ENCODE results near the gene FBXO15.

The FBXO15 gene

GRCh38 chr18:74153377-74153776, 5.7 kb upstream of the FBXO15 start:
- DNase-seq = no peak

DNA sequence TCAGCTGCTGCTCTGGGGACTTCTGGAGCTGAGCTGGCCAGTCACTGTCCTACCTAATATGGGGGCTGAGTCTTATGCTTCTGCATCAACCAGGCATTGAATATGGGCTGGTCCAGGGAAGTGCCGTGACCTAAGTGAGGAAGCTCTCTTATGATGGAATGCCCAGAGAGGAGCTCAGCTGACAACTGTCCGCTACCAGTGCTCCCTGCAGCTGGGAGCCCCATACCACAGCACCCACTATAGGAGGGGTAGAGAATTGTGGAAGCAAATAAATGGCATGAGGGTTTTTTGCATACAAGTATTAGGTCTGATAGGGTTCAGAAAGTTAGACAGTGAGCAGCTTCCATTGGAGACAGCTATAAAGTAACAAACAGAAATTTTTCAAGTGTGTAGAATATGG, 5.2 kb upstream of the FBXO15 start:
- DNase-seq = no peak

- no peak for DNase-seq
These were observed 4.6 kb upstream of the FBXO15 start for GRCh38 chr18:74152270-74152669.

GRCh38 chr18:74149878-74150277, 2.2 kb upstream of the FBXO15 start:
- no peak for DNase-seq

GRCh38 chr18:74148543-74149070, 973 bp upstream of the FBXO15 start:
- no peak for DNase-seq

DNA sequence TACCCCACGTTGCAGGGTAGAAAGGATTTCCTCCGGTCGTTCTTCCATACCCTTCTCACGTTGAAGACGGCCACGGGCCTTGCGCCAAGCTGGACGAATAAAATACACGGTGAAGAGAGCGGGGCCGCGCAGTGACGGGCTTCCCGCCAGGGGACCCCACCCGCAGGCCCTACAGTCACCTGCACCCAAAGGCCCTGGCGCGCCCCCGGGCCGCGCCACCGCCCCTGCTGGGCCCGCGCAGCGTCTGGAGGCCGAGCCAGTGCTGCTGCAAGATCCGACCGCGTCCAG, 199 bp downstream of the FBXO15 start:
- no peak for DNase-seq

DNA sequence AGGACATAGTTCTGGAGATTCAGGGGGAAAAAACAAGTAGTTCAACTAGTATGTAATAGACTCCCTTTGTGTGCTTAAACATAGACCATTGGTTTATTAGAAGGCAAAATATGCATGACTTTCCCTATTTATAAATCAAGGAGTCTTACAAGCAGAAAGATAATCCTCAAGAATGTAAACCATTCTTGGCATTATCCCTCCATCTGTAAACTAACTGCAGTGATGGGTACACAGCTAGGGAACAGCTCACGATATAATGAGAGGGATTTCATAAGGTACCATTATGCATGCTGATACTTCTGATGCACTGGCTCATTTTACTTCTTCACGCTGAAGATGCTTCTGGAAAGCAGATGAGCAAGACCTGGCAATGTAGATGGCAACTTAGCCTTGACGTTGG, 878 bp downstream of the FBXO15 start:
- DNase-seq = no peak

- DNase-seq = no peak
These were observed 5.4 kb downstream of the FBXO15 start for GRCh38 chr18:74142252-74142651.

DNA sequence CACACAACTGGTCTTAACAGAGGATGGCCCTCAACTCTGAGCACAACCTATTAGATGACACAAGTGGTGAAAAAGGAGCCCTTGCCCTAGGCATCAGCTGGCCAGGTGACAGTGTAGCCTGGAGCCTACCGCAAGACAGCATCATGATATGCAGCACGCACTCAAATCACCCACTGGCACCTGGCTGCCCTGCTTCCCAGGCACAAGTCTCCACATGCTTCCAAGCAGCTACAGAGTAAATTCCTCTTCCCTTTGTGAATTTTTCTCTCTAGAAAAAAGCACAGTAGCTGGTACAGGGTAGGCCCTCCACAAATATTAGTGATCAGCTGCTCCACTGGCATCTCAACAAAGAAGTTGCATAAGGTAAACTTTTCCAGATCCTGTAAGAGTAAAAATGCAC, 6.0 kb downstream of the FBXO15 start:
- DNase-seq = no peak

DNA sequence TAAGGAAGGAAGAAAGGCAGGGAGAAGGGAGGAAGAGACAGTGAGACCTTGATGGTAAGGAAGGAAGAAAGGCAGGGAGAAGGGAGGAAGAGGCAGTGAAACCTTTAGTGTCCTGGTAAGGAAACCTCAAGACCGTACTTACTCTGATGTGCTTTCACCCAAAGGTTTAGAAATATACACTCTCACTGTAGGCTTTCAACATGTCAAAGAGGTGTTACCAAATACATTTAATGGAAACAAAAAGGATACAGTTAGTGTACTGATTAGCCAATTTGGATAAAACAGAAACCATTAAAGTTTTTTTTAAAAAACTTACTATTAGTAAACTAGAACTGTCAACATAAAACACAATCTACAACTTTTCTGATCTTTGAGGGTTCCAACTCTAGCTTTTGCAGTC, 7.1 kb downstream of the FBXO15 start:
- DNase-seq = no peak

DNA sequence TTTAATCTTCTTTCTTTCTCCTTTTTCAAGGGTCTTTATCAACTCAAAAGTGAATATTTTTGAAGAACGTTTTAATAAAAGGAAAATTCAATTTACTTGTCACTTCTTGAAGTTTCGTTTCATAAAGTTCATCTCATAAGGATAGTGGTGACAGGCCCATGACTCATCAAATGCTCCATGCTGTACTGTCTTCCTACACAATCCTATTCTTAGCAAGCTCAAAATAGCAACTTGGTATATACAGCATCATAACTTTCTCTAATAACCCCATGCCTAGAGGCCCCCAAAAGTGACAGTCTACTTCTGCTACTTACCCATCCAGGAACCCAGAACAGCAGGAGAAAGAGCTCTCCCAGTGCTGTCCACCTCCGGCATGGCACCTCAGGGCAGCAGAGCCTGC, 7.7 kb downstream of the FBXO15 start:
- DNase-seq = no peak

- DNase-seq = no peak
These were observed 8.2 kb downstream of the FBXO15 start for GRCh38 chr18:74139411-74139810.

DNA sequence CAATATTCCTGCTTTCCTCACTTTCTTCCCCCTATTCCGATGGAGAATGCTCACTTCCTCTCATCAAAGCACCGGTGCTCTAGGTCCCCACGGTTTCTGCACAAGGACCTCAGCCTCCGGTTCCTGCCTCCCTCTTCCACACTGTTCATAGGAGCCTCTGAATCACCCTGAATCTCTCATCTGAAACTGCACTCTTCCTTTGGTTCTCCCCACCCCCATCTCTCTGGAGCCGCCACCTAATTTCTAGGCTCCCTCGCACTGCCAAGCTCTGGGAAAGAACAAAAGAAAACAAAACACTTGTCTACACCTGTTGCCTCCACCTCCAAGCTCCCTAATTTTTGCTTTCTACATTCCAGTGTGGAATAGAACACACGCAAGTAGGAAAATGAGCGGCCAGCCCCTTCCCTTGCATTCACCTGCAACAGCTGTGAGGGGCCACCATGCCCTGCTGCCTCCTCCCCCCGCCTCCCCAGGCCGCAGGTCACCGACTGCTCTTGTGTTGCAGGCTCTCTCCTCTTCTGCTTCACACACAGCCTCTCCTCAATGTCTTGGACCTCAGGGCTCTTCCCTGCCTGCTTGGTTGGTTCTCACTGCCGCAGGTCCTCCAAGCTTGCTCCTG, 9.6 kb downstream of the FBXO15 start:
- DNase-seq = no peak

- no peak for DNase-seq
These were observed 15.4 kb downstream of the FBXO15 start for GRCh38 chr18:74132201-74132600.

- no peak for DNase-seq
These were observed 16.5 kb downstream of the FBXO15 start for GRCh38 chr18:74131124-74131523.

DNA sequence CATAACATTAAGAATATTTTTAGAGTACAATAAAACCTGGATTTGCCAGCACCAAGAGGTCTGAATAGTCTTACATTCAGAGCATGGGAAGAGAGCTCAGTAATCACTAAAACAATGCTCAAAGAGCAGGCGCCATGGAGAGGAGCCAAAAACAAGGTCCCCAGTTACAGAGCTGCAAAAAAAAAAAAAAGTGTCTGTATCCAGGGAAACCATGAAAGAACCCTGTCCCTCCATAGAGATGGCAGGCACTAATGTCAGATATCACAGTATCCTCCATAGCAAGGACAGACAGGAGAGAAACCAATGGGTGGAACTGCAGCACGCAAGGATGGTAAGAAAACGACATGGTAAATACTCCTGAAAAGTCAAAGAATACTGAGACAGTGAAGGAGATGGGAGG, 19.5 kb downstream of the FBXO15 start:
- no peak for DNase-seq

- DNase-seq = no peak
These were observed 20.7 kb downstream of the FBXO15 start for GRCh38 chr18:74126684-74127655.

GRCh38 chr18:74124642-74125041, 23.0 kb downstream of the FBXO15 start:
- no peak for DNase-seq

GRCh38 chr18:74123200-74123599, 24.4 kb downstream of the FBXO15 start:
- no peak for DNase-seq

- DNase-seq = no peak
These were observed 30.7 kb downstream of the FBXO15 start for GRCh38 chr18:74116633-74117554.

DNA sequence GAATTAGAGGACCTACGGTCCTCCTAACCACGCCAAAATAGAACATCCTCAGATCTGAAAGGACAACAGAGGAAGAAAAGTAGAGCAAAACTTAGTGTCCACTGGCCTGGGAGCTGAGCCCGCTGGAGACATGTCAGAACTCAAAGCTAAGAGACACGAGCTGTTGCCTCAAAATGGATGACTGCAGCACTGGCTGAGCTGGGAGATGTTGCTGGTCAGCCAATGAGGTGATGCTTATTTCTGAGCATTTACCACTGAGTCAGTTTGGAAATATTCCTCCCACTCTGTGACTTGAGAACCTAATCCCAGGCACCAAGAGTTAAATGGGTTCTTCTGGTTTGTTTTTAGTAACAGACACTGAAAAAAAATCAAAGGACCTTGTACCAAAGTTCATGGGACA, 32.6 kb downstream of the FBXO15 start:
- no peak for DNase-seq

- DNase-seq = no peak
These were observed 33.5 kb downstream of the FBXO15 start for GRCh38 chr18:74114116-74114515.

DNA sequence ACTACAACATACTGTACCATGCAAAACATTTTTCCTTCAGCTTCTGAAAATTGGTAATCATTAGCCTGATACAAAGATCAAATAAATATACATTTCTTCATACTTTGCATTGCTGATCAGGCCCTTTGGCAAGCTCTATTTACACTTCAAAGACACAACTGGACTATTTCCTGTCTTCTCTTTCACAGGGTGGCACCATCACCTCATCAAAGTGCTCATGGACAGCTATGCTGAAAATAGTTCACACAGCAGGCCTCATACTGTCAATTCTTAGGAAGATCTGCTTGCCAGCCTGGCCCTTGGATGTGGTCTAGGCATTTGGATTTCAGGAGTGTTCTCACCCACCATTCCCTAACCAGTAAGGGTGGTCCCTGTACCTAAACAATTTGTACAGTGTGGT, 33.9 kb downstream of the FBXO15 start:
- DNase-seq = no peak
